ENCODE data around the gene KCNQ4.

The KCNQ4 gene

GRCh38 chr1:40770296-40771070, 13.1 kb upstream of the KCNQ4 start:
- Histone ChIP-seq H2AK5ac (ENCODE audit: low read length) (no peak overlapping the region), H3K4ac (ENCODE audit: low read depth, low read length) (no peak overlapping the region), H4K8ac (ENCODE audit: low read depth, low read length) (no peak overlapping the region), H3K4me1 (ENCODE audit: control insufficient read depth, low read depth, low read length) (no peaks in the 10 kb centered on the region), H3K36me3 (ENCODE audit: control insufficient read depth, insufficient read depth, low read length) (peaks cover 9% of the 10 kb centered on the region), H2BK15ac (replicated peaks; ENCODE audit: low read depth) (no peak overlapping the region), H3K27me3 (ENCODE audit: insufficient read depth, low read length, poor library complexity) (no peaks in the 10 kb centered on the region), H3K27ac (ENCODE audit: low read depth, low read length) (no peak overlapping the region), H2BK5ac (ENCODE audit: low read length) (no peak overlapping the region), H3K4me3 (ENCODE audit: low read length) (no peak overlapping the region), H3K18ac (ENCODE audit: low read length) (no peak overlapping the region), H3K4me2 (ENCODE audit: low read length) (no peak overlapping the region), H3K79me1 (ENCODE audit: low read length) (no peaks in the 10 kb centered on the region), H4K5ac (ENCODE audit: low read length) (no peak overlapping the region), H3K56ac (ENCODE audit: low read length) (no peak overlapping the region), H3K23ac (ENCODE audit: low read length) (no peak overlapping the region), H3K9ac (ENCODE audit: low read length) (no peak overlapping the region), H2BK120ac (ENCODE audit: low read depth, low read length) (no peak overlapping the region), H3K79me2 (ENCODE audit: control insufficient read depth, insufficient read depth, low read length) (no peaks in the 10 kb centered on the region)
- DNase-seq, result no peak
- WGBS (ENCODE audit: extremely low coverage, insufficient coverage, low lambda C conversion rate), result no CpG with 5 or more reads among the region's 18 CpGs

DNA sequence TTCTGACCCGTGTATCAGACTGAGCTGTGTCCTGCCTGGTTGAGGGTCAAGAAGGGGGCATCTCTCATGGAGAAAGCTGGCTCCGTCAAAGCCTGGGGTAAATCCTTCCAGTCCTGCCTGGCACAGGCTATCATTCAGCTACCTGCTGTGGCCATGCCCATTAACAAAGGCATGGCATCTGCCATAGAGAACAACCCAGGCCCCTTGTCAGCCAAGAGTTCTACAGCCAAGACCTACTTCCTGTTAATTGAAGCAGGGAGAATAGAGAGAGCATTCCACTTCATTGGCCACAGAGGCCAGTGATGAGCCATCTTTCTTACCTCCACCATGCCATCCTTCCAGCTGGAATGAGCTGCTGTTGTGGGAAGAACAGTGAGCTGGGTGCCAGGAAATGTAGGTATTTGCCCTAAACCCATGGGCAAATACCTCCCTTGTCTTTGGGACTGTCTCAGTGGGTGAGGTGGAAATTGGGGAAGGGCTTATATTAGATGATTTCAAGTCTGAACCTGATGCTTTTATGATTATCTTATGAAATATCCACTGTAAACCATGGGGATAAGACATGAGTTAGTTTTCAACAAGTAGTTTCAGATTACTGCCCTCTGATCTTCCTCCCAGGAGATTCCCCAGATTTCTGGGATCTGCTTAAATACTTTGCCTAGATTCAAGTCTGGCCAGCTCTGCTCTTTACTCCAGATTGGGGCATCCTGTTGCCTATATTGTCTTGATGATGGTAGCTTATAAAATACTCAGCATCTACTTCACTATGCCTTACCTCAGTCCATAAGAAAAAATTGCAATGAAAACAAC, 11.2 kb upstream of the KCNQ4 start:
- WGBS (ENCODE audit: extremely low coverage, insufficient coverage, low lambda C conversion rate), result no CpG with 5 or more reads among the region's 2 CpGs
- peaks cover 2% of the 10 kb centered on the region for H3K36me3 ChIP-seq (ENCODE audit: control insufficient read depth, insufficient read depth, low read length)

GRCh38 chr1:40773748-40774265, 9.8 kb upstream of the KCNQ4 start:
- Histone ChIP-seq H2BK120ac (ENCODE audit: low read depth, low read length) (no peak overlapping the region), H3K4me3 (ENCODE audit: low read length) (no peak overlapping the region), H3K56ac (ENCODE audit: low read length) (no peak overlapping the region), H3K36me3 (ENCODE audit: control insufficient read depth, insufficient read depth, low read length) (peaks cover 2% of the 10 kb centered on the region), H2BK5ac (ENCODE audit: low read length) (no peak overlapping the region), H3K18ac (ENCODE audit: low read length) (no peak overlapping the region), H3K27me3 (ENCODE audit: insufficient read depth, low read length, poor library complexity) (no peaks in the 10 kb centered on the region), H3K4me1 (ENCODE audit: control insufficient read depth, low read depth, low read length) (no peaks in the 10 kb centered on the region), H3K4me2 (ENCODE audit: low read length) (no peak overlapping the region), H3K79me1 (ENCODE audit: low read length) (no peaks in the 10 kb centered on the region), H2BK15ac (replicated peaks; ENCODE audit: low read depth) (no peak overlapping the region), H3K23ac (ENCODE audit: low read length) (no peak overlapping the region), H4K8ac (ENCODE audit: low read depth, low read length) (no peak overlapping the region), H3K9ac (ENCODE audit: low read length) (no peak overlapping the region), H4K5ac (ENCODE audit: low read length) (no peak overlapping the region), H2AK5ac (ENCODE audit: low read length) (no peak overlapping the region), H3K4ac (ENCODE audit: low read depth, low read length) (no peak overlapping the region), H3K79me2 (ENCODE audit: control insufficient read depth, insufficient read depth, low read length) (no peaks in the 10 kb centered on the region), H3K27ac (ENCODE audit: low read depth, low read length) (no peak overlapping the region)
- peak; percentile 66 for DNase-seq
- WGBS (ENCODE audit: extremely low coverage, insufficient coverage, low lambda C conversion rate), result no CpG with 5 or more reads among the region's 6 CpGs

More for the DNA sequence above, 11.2 kb upstream of the KCNQ4 start:
- Histone ChIP-seq H3K4me1 (ENCODE audit: control insufficient read depth, low read depth, low read length) (no peaks in the 10 kb centered on the region), H3K56ac (ENCODE audit: low read length) (no peak overlapping the region), H4K5ac (ENCODE audit: low read length) (no peak overlapping the region), H2BK15ac (replicated peaks; ENCODE audit: low read depth) (no peak overlapping the region), H3K9ac (ENCODE audit: low read length) (no peak overlapping the region), H4K8ac (ENCODE audit: low read depth, low read length) (no peak overlapping the region), H3K18ac (ENCODE audit: low read length) (no peak overlapping the region), H3K4ac (ENCODE audit: low read depth, low read length) (no peak overlapping the region), H3K79me2 (ENCODE audit: control insufficient read depth, insufficient read depth, low read length) (no peaks in the 10 kb centered on the region), H3K79me1 (ENCODE audit: low read length) (no peaks in the 10 kb centered on the region), H2BK5ac (ENCODE audit: low read length) (no peak overlapping the region), H3K27ac (ENCODE audit: low read depth, low read length) (no peak overlapping the region), H2BK120ac (ENCODE audit: low read depth, low read length) (no peak overlapping the region), H3K4me3 (ENCODE audit: low read length) (no peak overlapping the region), H2AK5ac (ENCODE audit: low read length) (no peak overlapping the region), H3K4me2 (ENCODE audit: low read length) (no peak overlapping the region), H3K27me3 (ENCODE audit: insufficient read depth, low read length, poor library complexity) (no peaks in the 10 kb centered on the region), H3K23ac (ENCODE audit: low read length) (no peak overlapping the region)
- DNase-seq, result no peak

DNA sequence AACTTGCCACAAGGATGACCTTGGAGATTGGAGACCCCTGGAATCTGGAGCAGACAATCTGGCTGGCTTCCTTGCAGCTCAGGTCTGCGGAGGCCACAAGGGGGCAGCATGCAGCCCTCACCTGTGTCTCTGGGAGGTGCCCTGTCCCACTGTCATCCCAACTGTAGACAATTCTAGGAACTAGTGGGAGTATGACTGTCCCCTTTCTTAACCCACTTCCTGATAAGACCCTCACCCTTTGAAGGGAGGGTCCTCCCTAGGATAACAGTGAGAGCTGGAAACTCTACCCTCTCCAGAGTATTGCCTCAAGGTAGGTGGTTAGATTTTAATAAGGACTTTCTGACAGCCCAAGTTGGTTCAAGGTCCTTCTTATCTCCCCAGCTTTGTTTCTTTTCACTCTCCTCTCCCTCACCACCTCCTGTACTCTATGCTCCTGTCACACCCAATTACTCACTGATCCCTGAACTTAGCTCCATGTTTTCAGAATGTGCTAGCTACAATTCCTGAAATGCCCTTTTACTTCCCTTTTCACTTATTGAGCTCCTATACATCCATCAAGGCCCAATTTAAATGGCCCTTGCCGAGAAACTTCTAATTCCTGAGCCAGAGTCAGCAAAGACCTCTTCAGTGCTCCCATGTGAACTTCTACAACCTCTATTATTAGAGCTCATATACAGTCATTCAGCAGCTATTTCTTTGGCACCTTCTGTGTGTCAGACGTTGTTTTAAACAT, 9.2 kb upstream of the KCNQ4 start:
- no peaks in the 10 kb centered on the region for H3K79me1 ChIP-seq (ENCODE audit: low read length)
- no peak overlapping the region for H4K8ac ChIP-seq (ENCODE audit: low read depth, low read length)
- peaks cover 2% of the 10 kb centered on the region for H3K36me3 ChIP-seq (ENCODE audit: control insufficient read depth, insufficient read depth, low read length)
- no peak overlapping the region for H3K56ac ChIP-seq (ENCODE audit: low read length)
- no CpG with 5 or more reads among the region's 3 CpGs for WGBS (ENCODE audit: extremely low coverage, insufficient coverage, low lambda C conversion rate)
- H4K5ac ChIP-seq (ENCODE audit: low read length), result no peak overlapping the region
- H3K27ac ChIP-seq (ENCODE audit: low read depth, low read length), result no peak overlapping the region
- H3K4me3 ChIP-seq (ENCODE audit: low read length), result no peak overlapping the region
- no peak overlapping the region for H3K4me2 ChIP-seq (ENCODE audit: low read length)
- no peak overlapping the region for H3K23ac ChIP-seq (ENCODE audit: low read length)
- H2BK5ac ChIP-seq (ENCODE audit: low read length), result no peak overlapping the region
- no peak overlapping the region for H3K9ac ChIP-seq (ENCODE audit: low read length)
- H2BK15ac ChIP-seq (replicated peaks; ENCODE audit: low read depth), result no peak overlapping the region
- DNase-seq, result peak; percentile 78
- H3K27me3 ChIP-seq (ENCODE audit: insufficient read depth, low read length, poor library complexity), result no peaks in the 10 kb centered on the region
- no peak overlapping the region for H3K18ac ChIP-seq (ENCODE audit: low read length)
- no peak overlapping the region for H3K4ac ChIP-seq (ENCODE audit: low read depth, low read length)
- no peak overlapping the region for H2BK120ac ChIP-seq (ENCODE audit: low read depth, low read length)
- H3K4me1 ChIP-seq (ENCODE audit: control insufficient read depth, low read depth, low read length), result no peaks in the 10 kb centered on the region
- no peak overlapping the region for H2AK5ac ChIP-seq (ENCODE audit: low read length)
- H3K79me2 ChIP-seq (ENCODE audit: control insufficient read depth, insufficient read depth, low read length), result no peaks in the 10 kb centered on the region

- Histone ChIP-seq H2AK5ac (ENCODE audit: low read length) (no peak overlapping the region), H4K8ac (ENCODE audit: low read depth, low read length) (no peak overlapping the region), H3K27me3 (ENCODE audit: insufficient read depth, low read length, poor library complexity) (no peaks in the 10 kb centered on the region), H3K56ac (ENCODE audit: low read length) (no peak overlapping the region), H3K79me2 (ENCODE audit: control insufficient read depth, insufficient read depth, low read length) (no peaks in the 10 kb centered on the region), H3K4ac (ENCODE audit: low read depth, low read length) (no peak overlapping the region), H3K4me1 (ENCODE audit: control insufficient read depth, low read depth, low read length) (no peaks in the 10 kb centered on the region), H3K36me3 (ENCODE audit: control insufficient read depth, insufficient read depth, low read length) (no peaks in the 10 kb centered on the region), H2BK5ac (ENCODE audit: low read length) (no peak overlapping the region), H3K23ac (ENCODE audit: low read length) (no peak overlapping the region), H3K18ac (ENCODE audit: low read length) (no peak overlapping the region), H3K4me3 (ENCODE audit: low read length) (no peak overlapping the region), H3K79me1 (ENCODE audit: low read length) (no peaks in the 10 kb centered on the region), H2BK15ac (replicated peaks; ENCODE audit: low read depth) (no peak overlapping the region), H3K4me2 (ENCODE audit: low read length) (no peak overlapping the region), H2BK120ac (ENCODE audit: low read depth, low read length) (no peak overlapping the region), H3K27ac (ENCODE audit: low read depth, low read length) (no peak overlapping the region), H3K9ac (ENCODE audit: low read length) (no peak overlapping the region), H4K5ac (ENCODE audit: low read length) (no peak overlapping the region)
- WGBS (ENCODE audit: extremely low coverage, insufficient coverage, low lambda C conversion rate), result no CpG with 5 or more reads among the region's 4 CpGs
- DNase-seq, result no peak
These were observed 7.1 kb upstream of the KCNQ4 start for GRCh38 chr1:40776236-40777072.
